Fibroblast of lung (primary cell): ENCODE data around the gene PTPRM. TPM values are rescaled to one million over a fixed set of nuclear protein-coding genes. Genes with fewer than 3 reads are reported as not detected.

Experiments
- DNase-seq, 2 donors: peaks; one replicate each; pipeline versions ENCODE4 v3.0.0 to v3.0.0-alpha.2; 2010; ENCODE audit warnings: low read depth in 2 of 2
- H2AFZ ChIP-seq: 2 replicates; pipeline ENCODE4 v1.5.1; 2012; ENCODE audit warnings: low read length, control low read depth, inconsistent platforms
- H3K27ac ChIP-seq: 2 replicates; pipeline ENCODE4 v1.5.1; 2011; ENCODE audit warnings: low read length, control low read depth; ENCODE audit not compliant: insufficient read depth
- H3K27me3 ChIP-seq: 2 replicates; pipeline ENCODE4 v1.5.1; 2011; ENCODE audit warnings: mild to moderate bottlenecking, low read length; ENCODE audit not compliant: control insufficient read depth, insufficient read depth
- H3K36me3 ChIP-seq: 2 replicates; pipeline ENCODE4 v1.5.1; 2011; ENCODE audit warnings: low read length; ENCODE audit not compliant: control insufficient read depth, insufficient read depth
- H3K4me1 ChIP-seq: 2 replicates; pipeline ENCODE4 v1.5.1; 2011; ENCODE audit warnings: low read length; ENCODE audit not compliant: control insufficient read depth, insufficient read depth; ENCODE audit errors: extremely low read depth
- H3K4me2 ChIP-seq: 2 replicates; pipeline ENCODE4 v1.5.1; 2011; ENCODE audit warnings: low read length, control low read depth; ENCODE audit not compliant: insufficient read depth; ENCODE audit errors: extremely low read depth
- H3K4me3 ChIP-seq, 4 experiments: fragments of 200-600 bp in 1 of 4; sonication (generic) in 1 of 4; replicated peaks in 1 of 4; 2 replicates each; pipeline ENCODE4 v1.5.1; 2011 to 2016; ENCODE audit warnings: low read length in 4 of 4, low read depth in 3 of 4, mild to moderate bottlenecking in 3 of 4, control low read depth in 2 of 4, inconsistent platforms in 1 of 4, mixed read lengths in 1 of 4; ENCODE audit not compliant: insufficient read depth in 1 of 4; ENCODE audit errors: control extremely low read depth in 1 of 4
- H3K79me2 ChIP-seq: 2 replicates; pipeline ENCODE4 v1.5.1; 2012; ENCODE audit warnings: mild to moderate bottlenecking, low read length, inconsistent platforms; ENCODE audit not compliant: control insufficient read depth, insufficient read depth
- H3K9ac ChIP-seq: 2 replicates; pipeline ENCODE4 v1.5.1; 2011; ENCODE audit warnings: mild to moderate bottlenecking, low read length, control low read depth; ENCODE audit not compliant: insufficient read depth
- H3K9me3 ChIP-seq: 2 replicates; pipeline ENCODE4 v1.5.1; 2012; ENCODE audit warnings: low read depth, low read length; ENCODE audit not compliant: control insufficient read depth, insufficient read depth
- H4K20me1 ChIP-seq: 2 replicates; pipeline ENCODE4 v1.5.1; 2011; ENCODE audit warnings: low read length; ENCODE audit not compliant: control insufficient read depth, insufficient read depth; ENCODE audit errors: extremely low read depth
- CTCF ChIP-seq, 2 donors: IDR thresholded peaks in 1 of 2; conservative IDR thresholded peaks in 1 of 2; 1 replicate in 1 of 2; 2 replicates in 1 of 2; pipeline ENCODE4 v1.5.1; 2011 to 2012; ENCODE audit warnings: low read length in 2 of 2, control low read depth in 1 of 2, inconsistent platforms in 1 of 2, low read depth in 1 of 2, mild to moderate bottlenecking in 1 of 2
- EZH2 ChIP-seq: IDR thresholded peaks from 2 replicates; pipeline ENCODE4 v1.5.1; 2012; ENCODE audit warnings: low read length, control low read depth, mild to moderate bottlenecking; ENCODE audit errors: missing control alignments
- polyA plus RNA-seq, 2 donors: library from polyadenylated mRNA; depleted of rRNA in 1 of 2; stranded (reverse) in 1 of 2; unstranded in 1 of 2; fragments of >200 nt; gene quantifications; 2 replicates each; pipeline ENCODE4 v1.2.1, GENCODE V29; 2011 to 2012; ENCODE audit warnings: missing spikeins in 1 of 2
- total RNA-seq: library from RNA; depleted of rRNA; stranded (reverse); fragments of >200 nt; gene quantifications from 2 replicates; pipeline ENCODE4 v1.2.1, GENCODE V29; 2014

PTPRM gene
- total and polyA plus RNA-seq, 2 donors (not counting 1 experiment from before 2014, with no cell fraction given) = 86.6 to 87.0 TPM

- H3K9me3 ChIP-seq = no peaks in the 10 kb centered on the region
- H3K9ac ChIP-seq = no peak overlapping the region
- no peak overlapping the region for H3K27ac ChIP-seq
- no peak overlapping the region for H3K4me3 ChIP-seq
- no peaks in the 10 kb centered on the region for H3K79me2 ChIP-seq
- H3K4me2 ChIP-seq = no peak overlapping the region
- no peaks in the 10 kb centered on the region for H4K20me1 ChIP-seq
- no peaks in the 10 kb centered on the region for H3K27me3 ChIP-seq
- H3K4me1 ChIP-seq = no peaks in the 10 kb centered on the region
- DNase-seq = no peak
- H2AFZ ChIP-seq = no peak overlapping the region
- TF ChIP-seq EZH2 (no peak), CTCF (conservative IDR thresholded peaks at IDR 0.05 in 1 of 2, IDR thresholded peaks at IDR 0.05 in 1 of 2; ENCODE audit: low read depth in 1 of 2, low read length in 2 of 2) (no peak)
- no peaks in the 10 kb centered on the region for H3K36me3 ChIP-seq
Observed at GRCh38 chr18:8218197-8218596, 651.1 kb downstream of the PTPRM start.

GRCh38 chr18:8221452-8221851 is 654.3 kb downstream of the PTPRM start:
- no peak overlapping the region for H3K4me3 ChIP-seq
- no peaks in the 10 kb centered on the region for H3K36me3 ChIP-seq
- H3K79me2 ChIP-seq = no peaks in the 10 kb centered on the region
- H3K9me3 ChIP-seq = no peaks in the 10 kb centered on the region
- H3K27ac ChIP-seq = no peak overlapping the region
- H3K9ac ChIP-seq = no peak overlapping the region
- no peaks in the 10 kb centered on the region for H3K27me3 ChIP-seq
- no peaks in the 10 kb centered on the region for H3K4me1 ChIP-seq
- no peak overlapping the region for H2AFZ ChIP-seq
- no peak overlapping the region for H3K4me2 ChIP-seq
- no peak for TF ChIP-seq CTCF (conservative IDR thresholded peaks at IDR 0.05 in 1 of 2, IDR thresholded peaks at IDR 0.05 in 1 of 2; ENCODE audit: low read depth in 1 of 2, low read length in 2 of 2)
- no peak for TF ChIP-seq EZH2
- H4K20me1 ChIP-seq = no peaks in the 10 kb centered on the region
- DNase-seq = no peak

- no peak overlapping the region for H3K27ac ChIP-seq
- H3K4me2 ChIP-seq = no peak overlapping the region
- H3K4me1 ChIP-seq = no peaks in the 10 kb centered on the region
- no peaks in the 10 kb centered on the region for H3K27me3 ChIP-seq
- no peak overlapping the region for H2AFZ ChIP-seq
- H3K79me2 ChIP-seq = no peaks in the 10 kb centered on the region
- DNase-seq = peak in 1 of 2 donors; percentile 21
- H3K9me3 ChIP-seq = no peaks in the 10 kb centered on the region
- no peak for TF ChIP-seq CTCF (conservative IDR thresholded peaks at IDR 0.05 in 1 of 2, IDR thresholded peaks at IDR 0.05 in 1 of 2; ENCODE audit: low read depth in 1 of 2, low read length in 2 of 2)
- no peak for TF ChIP-seq EZH2
- no peaks in the 10 kb centered on the region for H3K36me3 ChIP-seq
- H4K20me1 ChIP-seq = no peaks in the 10 kb centered on the region
- H3K9ac ChIP-seq = no peak overlapping the region
- no peak overlapping the region for H3K4me3 ChIP-seq
Observed at GRCh38 chr18:8224576-8224975, 657.5 kb downstream of the PTPRM start.
